Activated CD4-positive, alpha-beta T cell treated with anti-CD3 and anti-CD28 coated beads, Interleukin-2, Interleukin-6, amounts not matched to agents 100 ng/mL and 50 ng/mL, durations not matched to agents 16 hours and 8 hours (primary cell): ENCODE results near the gene AKAP6.
A peak's percentile ranks its signal among the peaks of the same experiment; 100 is the strongest.

Experiments
- DNase-seq: peaks from one replicate; pipeline ENCODE4 v3.0.0-alpha.2; 2020

The AKAP6 gene

DNA sequence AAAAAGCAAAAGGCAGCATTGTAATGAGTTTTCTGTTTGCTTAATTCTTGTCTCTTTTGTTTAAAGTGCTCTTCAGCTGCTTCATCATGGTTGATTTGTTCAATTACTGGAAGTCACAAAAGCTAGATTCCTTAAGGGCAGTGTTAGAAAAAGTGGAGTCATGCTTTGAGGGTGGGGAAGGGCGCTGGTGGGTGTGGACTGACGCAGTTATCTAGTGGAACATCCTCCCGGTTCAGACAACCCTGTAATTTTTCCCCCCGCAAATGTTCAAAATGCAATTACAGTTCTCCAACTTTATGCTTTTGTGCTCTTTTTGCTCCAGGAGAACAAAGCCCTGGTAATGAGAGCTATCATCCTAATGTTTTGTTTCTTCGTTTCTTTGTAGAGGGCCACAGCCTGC lies 2.1 kb downstream of the AKAP6 start:
- no peak for DNase-seq

DNA sequence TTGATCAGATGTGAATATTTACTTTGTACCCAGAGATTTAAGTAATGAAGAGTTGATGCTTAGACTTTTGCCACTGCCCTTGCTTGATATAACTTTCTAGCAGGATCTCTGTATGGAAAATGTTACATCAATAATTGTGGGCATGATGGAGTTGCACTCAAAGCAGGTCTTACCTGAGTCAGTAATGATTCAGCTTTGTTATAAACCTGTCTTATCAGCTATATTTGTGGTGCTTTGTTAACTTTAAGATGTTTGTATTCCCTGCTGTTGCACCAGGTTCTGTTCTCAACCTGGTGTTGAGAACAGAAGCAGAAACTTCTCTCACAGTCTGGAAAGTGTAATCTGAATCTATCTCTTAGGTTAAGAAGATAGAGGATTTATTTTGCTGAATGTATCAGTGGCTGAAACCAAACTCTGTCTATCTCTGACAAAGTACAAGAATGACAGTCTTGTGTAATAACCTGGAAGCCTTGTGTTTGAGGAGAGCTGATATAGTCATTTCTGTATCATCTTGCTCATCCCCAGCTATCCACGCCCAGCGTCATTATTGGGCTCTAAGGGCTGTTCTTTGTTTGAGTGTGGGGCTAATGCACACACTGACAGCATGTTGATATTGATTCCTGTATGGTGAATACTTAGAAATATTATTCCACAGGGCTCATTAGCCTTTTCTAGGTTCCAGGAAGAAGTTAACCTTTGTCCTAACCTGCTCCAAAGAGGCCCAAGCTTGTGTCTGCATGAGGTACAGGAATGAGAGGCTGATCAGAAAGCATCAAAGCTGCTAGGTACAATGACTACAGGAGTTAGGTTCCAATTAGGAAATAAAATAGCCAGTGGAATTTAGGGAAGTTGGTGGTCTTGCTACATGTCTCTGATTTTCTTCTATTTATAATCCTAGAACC lies 3.6 kb downstream of the AKAP6 start:
- DNase-seq: peak; percentile 71

GRCh38 chr14:32336702-32337101 lies 7.6 kb downstream of the AKAP6 start:
- no peak for DNase-seq

GRCh38 chr14:32337759-32338158 lies 8.7 kb downstream of the AKAP6 start:
- DNase-seq: no peak

- no peak for DNase-seq
Measured at GRCh38 chr14:32339188-32339587, 10.1 kb downstream of the AKAP6 start.

GRCh38 chr14:32341947-32342846 lies 13.1 kb downstream of the AKAP6 start:
- DNase-seq: no peak

- DNase-seq: no peak
Measured at GRCh38 chr14:32342847-32343194, 13.7 kb downstream of the AKAP6 start.

GRCh38 chr14:32343926-32344430 lies 14.9 kb downstream of the AKAP6 start:
- DNase-seq: no peak

DNA sequence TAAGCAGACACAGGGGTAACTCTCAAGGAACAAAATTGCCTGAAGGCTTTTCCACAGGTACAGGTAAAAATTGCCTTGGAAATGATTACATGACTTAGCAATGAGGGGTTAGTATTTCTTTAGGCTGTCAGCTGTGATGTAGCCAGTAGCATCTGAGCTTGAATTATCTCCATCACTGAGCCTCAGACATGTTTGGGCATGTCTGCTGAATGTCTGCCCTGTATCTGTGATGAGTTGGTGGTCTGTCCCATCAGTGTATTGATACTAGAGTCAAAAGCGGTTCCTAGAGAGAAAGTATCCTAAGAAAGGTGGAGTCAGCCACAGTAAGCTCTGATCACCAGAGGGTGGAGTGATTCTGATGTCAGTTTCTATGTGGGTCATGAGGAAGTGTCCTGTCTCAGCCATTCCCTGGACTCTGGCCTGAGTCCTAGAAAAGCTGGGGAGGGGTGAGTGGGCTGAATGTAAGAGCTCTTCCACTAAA lies 16.3 kb downstream of the AKAP6 start:
- DNase-seq: no peak

GRCh38 chr14:32349322-32349721 lies 20.2 kb downstream of the AKAP6 start:
- no peak for DNase-seq

- DNase-seq: no peak
Measured at GRCh38 chr14:32350020-32350419, 20.9 kb downstream of the AKAP6 start.

DNA sequence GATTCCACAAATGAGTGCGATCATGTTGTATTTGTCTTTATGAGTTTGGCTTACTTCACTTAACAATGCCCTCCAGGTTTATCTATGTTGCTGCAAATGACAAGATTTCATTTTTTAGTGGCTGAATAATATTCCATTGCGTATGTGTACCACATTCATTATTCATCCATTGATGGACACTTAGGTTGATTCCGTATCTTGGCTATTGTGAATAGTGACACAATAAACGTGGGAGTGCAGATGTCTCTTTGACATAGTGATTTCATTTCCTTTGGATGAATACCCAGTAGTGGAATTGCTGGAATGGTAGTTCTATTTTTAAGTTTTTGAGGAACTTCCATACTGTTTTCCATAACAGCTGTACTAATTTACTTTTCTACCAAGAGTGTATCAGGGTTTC lies 23.5 kb downstream of the AKAP6 start:
- no peak for DNase-seq

GRCh38 chr14:32354716-32355115 lies 25.6 kb downstream of the AKAP6 start:
- no peak for DNase-seq

DNA sequence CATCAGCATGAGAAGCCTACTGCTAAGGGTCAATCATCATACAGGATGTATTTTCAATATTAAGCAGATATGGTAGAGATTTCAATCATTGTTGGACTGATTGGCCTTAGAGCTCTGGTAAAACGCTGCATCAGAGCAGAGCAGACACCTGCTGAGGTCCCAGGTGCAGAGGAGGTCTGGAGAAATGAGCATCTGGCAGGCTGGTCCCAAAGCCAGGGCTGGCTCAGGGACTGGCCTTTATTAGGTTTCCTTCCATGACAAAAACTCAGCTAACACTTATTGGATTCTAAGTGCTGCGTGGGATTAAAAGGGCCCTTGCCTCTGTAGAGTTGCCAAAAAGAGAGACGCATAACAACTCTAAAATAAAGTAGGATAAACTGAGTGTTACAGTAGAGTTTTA lies 29.7 kb downstream of the AKAP6 start:
- no peak for DNase-seq

DNA sequence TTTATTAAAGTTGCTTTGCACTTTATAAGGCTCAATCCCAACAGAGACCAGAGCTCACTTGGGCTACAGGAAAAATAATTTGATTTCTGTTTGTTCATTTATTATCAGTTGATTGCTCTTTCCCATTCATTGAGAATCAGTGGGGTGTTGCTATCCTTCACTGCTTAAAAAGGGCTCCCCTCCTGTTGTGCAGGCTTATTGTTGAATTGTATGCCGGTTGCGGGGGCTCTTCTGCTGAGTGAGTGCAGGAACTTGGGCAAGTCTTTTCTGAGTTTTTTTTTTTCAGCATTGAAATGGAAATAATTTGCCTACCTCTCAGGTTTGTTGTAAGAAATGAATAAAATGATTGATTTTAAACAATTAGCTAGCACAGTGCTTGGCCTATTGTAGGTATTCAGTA lies 32.6 kb downstream of the AKAP6 start:
- DNase-seq: no peak

DNA sequence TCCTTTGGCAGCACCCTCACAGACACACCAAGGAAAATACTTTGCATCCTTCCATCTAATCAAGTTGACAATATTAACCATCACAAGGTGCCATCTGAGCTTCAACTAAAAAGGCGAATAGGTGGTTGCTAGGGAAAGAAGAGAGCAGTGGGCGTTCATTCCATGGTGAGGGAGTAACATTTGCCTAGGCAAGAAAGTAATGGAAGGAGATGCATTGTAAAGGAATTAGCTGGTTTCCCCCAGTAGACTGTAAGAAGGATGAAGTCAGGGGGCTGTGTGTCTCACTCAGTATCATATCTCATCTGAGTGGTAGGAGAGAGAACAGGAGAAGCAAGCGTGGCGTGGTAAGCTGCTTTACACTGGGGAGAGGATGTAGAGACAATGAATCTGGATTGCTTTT lies 34.7 kb downstream of the AKAP6 start:
- no peak for DNase-seq

GRCh38 chr14:32364941-32365340 lies 35.8 kb downstream of the AKAP6 start:
- no peak for DNase-seq

- no peak for DNase-seq
Measured at GRCh38 chr14:32366256-32366879, 37.3 kb downstream of the AKAP6 start.

- no peak for DNase-seq
Measured at GRCh38 chr14:32366986-32367385, 37.9 kb downstream of the AKAP6 start.

GRCh38 chr14:32367516-32367915 lies 38.4 kb downstream of the AKAP6 start:
- DNase-seq: no peak

DNA sequence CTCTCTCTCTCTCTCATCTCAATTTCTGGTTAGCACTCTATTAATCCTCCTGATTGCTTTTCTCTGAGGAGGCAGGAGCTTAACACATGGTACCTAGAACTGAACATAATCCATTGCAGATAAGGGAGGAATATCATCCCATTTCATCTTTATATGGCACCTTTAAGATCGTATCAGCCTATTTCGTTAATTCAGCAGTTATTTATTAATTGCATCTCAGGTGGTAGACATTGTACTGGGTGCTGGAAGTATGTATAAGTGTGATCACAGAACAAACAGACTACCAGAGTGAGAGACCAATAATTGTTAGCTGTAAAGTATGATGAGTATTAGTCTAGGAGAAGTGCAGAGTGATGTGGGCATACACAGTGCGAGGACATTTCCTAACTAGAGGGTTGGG lies 39.0 kb downstream of the AKAP6 start:
- no peak for DNase-seq

DNA sequence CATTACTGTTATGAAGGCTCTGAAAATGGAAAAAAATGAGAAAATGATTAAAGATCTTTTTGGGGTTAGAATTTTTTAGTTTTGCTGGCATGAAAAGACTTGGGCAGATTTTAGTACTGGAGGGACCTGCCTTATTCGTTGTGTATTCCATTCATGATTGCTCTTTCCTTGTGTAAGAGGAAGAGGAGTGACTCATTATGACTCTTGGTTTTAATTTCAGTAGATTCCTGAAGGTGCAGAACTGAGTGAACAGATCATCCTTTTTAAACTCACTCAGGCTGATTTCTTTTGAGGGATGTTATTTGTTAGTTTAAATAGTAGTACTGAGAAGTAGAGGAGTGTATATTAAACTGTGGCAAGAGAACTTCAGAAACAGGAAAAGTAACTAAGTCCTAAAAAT lies 41.6 kb downstream of the AKAP6 start:
- DNase-seq: no peak

DNA sequence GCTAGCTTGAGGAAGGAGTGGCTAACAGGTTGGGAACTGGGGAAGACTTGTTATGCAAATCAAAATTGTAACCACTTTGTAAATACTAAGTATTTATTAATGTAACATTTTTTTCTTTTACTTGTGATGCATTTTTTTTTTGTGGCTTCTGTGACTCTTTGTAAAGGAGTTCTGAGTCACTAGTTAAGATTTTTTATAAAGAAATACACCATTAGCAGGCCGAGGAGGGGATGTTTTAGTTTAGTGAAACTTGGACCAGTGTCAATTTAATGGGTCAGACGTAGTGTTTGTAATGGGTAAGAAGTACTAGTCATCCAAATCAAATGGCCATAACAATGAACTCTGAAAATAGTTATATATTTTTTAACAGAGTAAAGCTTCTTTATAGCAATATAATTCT lies 43.1 kb downstream of the AKAP6 start:
- no peak for DNase-seq
